ENCODE results near the gene KCNQ1. TPM values are rescaled to one million over a fixed set of nuclear protein-coding genes. Genes with fewer than 3 reads are reported as not detected.

Gene KCNQ1
- total and polyA plus RNA-seq, 9 of the 15 experiments (the other 6 are each of a cell fraction or from before 2014, with no cell fraction given): 0.44 TPM; not detected in 8

GRCh38 chr11:2574553-2575535 is 130.0 kb downstream of the KCNQ1 start (continued):
- TF ChIP-seq VEZF1 (CRISPR knock-in tag; IDR thresholded peaks at IDR 0.05) (peak; percentile 74), PRDM10 (IDR thresholded peaks at IDR 0.05; ENCODE audit: partially characterized antibody) (peak; percentile 59), ZFX (CRISPR knock-in tag; IDR thresholded peaks at IDR 0.05) (0 out of 2 replicates have a peak, but pooled peaks have one; percentile 27), CREM (IDR thresholded peaks at IDR 0.05; ENCODE audit: low read depth) (peak; percentile 74), ATF1 (CRISPR knock-in tag; IDR thresholded peaks at IDR 0.05) (no peak), ATF1 (tag; IDR thresholded peaks at IDR 0.05) (peak; percentile 25; the same call in 1 of the 2 replicates), BHLHE40 (IDR thresholded peaks at IDR 0.05; ENCODE audit: low read length) (peak; percentile 83), TAL1 (IDR thresholded peaks at IDR 0.05) (no peak)
